Mucosa of stomach (tissue), 1 donor: Measurements from ENCODE around the gene VPS8.
"Not testable (repeated sequence)": the region's sequence is repeated elsewhere in the genome, so short reads cannot be mapped to it uniquely, and the experiment has no call there.

ENCODE experiments used
- H3K27me3 ChIP-seq: one replicate; pipeline ENCODE4 v1.7.0; 2013; ENCODE audit warnings: mild to moderate bottlenecking, low read length; ENCODE audit not compliant: control insufficient read depth, insufficient read depth
- H3K36me3 ChIP-seq: one replicate; pipeline ENCODE4 v1.7.0; 2013; ENCODE audit warnings: low read length; ENCODE audit not compliant: control insufficient read depth, insufficient read depth
- H3K4me1 ChIP-seq: one replicate; pipeline ENCODE4 v1.7.0; 2013; ENCODE audit warnings: mild to moderate bottlenecking, low read length; ENCODE audit not compliant: control insufficient read depth, insufficient read depth
- H3K4me3 ChIP-seq: one replicate; pipeline ENCODE4 v1.7.0; 2013; ENCODE audit warnings: low read length
- H3K9ac ChIP-seq: one replicate; pipeline ENCODE4 v1.7.0; 2013; ENCODE audit warnings: mild to moderate bottlenecking, low read length, moderate library complexity
- H3K9me3 ChIP-seq: one replicate; pipeline ENCODE4 v1.7.0; 2013; ENCODE audit warnings: mild to moderate bottlenecking, low read length, moderate library complexity; ENCODE audit not compliant: control insufficient read depth
- donor health status: Pancreatic carcinoma.

The VPS8 gene

DNA sequence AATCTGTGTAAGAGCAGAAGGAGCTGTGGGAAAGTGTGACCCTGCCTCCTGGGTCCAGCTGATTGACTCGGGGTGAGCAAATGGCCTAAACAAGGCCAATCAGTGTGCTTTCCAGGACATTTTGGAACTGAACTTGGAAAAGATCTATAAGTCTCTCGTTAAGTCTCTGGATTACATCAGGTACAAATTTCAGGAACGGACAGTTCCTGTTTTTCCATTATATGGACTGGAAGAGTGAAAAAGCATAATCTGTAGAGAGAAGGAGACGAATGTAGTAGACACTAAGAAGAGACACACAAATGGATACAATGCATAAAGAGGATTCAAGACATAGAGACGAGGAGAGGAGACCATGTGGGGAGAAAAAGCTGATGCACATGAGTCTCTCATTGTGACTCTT is 173.6 kb downstream of the VPS8 start:
- Histone ChIP-seq H3K9ac (no peak overlapping the region), H3K36me3 (no peaks in the 10 kb centered on the region), H3K9me3 (no peaks in the 10 kb centered on the region), H3K4me1 (no peaks in the 10 kb centered on the region), H3K27me3 (no peaks in the 10 kb centered on the region), H3K4me3 (no peak overlapping the region)

DNA sequence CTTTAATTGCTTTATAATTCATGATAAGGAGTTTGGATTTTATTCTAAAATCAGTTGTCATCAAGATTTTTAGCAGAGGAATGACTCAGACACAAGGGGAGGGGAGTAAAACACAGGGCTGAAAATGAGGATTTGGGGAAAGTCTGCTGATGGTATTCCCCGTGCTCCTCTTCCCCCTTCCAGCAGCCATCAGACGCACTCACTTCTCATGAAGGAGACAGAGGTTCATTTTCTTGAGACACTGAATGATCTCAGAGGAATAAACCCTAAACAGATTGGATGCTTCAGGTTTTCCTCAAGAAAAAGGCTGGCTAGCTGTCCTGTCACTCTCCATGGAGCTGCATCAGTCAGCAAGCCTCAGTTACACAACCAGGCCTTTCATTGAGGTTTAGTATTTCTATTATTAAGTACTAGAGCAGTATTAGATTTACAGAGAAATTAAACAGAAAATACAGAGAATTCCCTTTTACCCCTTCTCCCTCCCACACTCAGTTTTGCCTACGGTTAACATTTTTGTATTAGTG is 174.5 kb downstream of the VPS8 start:
- Histone ChIP-seq H3K4me3 (no peak overlapping the region), H3K27me3 (no peaks in the 10 kb centered on the region), H3K4me1 (no peaks in the 10 kb centered on the region), H3K36me3 (no peaks in the 10 kb centered on the region), H3K9me3 (no peaks in the 10 kb centered on the region), H3K9ac (no peak overlapping the region)

DNA sequence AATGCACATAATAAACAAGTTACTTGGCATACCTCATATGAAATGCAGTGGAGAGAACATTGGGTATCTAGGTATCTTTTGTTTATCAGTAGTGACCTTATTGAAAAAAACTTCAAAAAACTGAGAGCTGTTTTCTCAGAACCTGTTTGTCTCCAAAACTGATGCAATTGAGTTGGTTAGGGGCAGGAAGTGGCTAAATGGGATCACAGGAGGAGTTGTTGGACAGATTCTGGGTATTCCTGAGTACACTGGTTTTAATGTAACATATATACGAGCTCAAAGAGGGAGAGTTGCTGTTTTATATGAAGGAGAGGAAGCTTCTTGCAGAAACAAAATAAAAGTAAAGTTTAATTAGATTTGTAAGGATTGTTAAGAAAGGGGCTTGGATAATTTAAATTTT is 181.4 kb downstream of the VPS8 start:
- H3K27me3 ChIP-seq, result no peaks in the 10 kb centered on the region
- no peak overlapping the region for H3K9ac ChIP-seq
- no peaks in the 10 kb centered on the region for H3K9me3 ChIP-seq
- no peak overlapping the region for H3K4me3 ChIP-seq
- peaks cover 14% of the 10 kb centered on the region for H3K36me3 ChIP-seq
- H3K4me1 ChIP-seq, result no peaks in the 10 kb centered on the region

DNA sequence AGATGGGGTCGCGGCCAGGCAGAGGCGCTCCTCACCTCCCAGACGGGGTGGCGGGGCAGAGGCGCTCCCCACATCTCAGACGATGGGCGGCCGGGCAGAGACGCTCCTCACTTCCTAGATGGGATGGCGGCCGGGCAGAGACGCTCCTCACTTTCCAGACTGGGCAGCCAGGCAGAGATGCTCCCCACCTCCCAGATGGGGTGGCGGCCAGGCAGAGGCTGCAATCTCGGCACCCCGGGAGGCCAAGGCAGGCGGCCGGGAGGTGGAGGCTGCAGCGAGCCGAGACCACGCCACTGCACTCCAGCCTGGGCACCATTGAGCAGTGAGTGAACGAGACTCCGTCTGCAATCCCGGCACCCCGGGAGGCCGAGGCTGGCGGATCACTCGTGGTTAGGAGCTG is 191.9 kb downstream of the VPS8 start:
- not testable (repeated sequence) for H3K27me3 ChIP-seq, H3K9ac ChIP-seq, H3K9me3 ChIP-seq, H3K4me1 ChIP-seq, H3K36me3 ChIP-seq, H3K4me3 ChIP-seq

DNA sequence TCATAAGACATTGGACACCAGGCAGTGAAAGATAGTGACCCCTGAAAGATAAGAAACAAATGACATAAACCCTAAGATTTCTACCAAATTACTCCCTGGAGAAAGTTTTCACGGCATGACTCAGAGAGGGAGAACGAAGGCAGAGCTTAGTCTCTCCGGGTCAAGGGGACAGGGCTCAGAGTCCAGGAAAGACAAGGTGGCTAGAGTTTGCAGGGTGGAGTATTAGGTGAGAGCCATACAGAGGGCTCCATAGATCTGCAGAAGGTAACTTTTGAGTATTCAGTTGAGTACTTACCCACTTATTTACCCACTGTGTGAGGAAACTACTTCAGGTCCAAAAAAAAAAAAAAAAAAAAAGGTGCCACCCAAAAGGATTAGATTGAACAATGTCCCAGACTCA is 197.7 kb downstream of the VPS8 start:
- Histone ChIP-seq H3K4me3 (no peak overlapping the region), H3K9me3 (no peaks in the 10 kb centered on the region), H3K9ac (no peak overlapping the region), H3K36me3 (no peaks in the 10 kb centered on the region), H3K27me3 (no peaks in the 10 kb centered on the region), H3K4me1 (no peaks in the 10 kb centered on the region)

DNA sequence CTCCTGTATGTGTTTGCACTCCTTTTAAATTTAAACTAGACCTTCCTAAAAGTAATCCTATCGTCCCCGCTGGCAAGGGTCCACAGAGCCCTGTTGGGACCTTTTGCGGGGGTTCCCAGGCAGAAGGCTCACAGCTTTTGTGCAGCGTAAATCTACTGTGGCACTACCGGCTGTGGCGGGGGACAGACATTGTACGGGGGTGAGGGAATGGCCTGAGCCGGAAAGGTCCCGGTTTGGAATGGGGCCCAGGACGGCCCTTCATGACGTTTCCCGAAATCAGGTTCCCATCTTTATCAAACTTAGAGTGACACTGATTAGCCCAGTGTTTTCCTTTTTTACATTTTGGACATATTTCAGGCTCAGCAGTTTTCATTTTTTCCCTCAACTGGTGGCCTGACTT is 205.6 kb downstream of the VPS8 start:
- not testable (repeated sequence) for H3K4me1 ChIP-seq, H3K9ac ChIP-seq, H3K4me3 ChIP-seq, H3K9me3 ChIP-seq, H3K36me3 ChIP-seq, H3K27me3 ChIP-seq

DNA sequence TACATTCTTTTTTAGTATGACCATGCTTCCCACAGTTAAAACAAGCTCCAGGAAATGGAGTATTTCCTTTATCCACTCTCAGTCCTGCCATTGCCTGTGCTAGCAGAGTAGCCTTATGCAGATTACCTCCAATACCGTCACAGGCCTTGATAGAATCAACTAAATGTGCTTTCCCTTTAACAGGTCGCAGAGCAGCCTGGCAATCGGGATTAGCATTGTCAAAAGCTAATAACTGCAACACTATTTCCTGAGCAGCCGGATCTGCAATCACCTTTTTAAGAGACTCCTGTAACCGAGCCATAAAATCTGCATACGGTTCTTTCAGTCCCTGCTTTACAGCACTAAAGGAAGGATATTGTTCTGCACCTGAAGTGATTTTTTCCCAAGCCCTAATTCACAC is 206.0 kb downstream of the VPS8 start:
- not testable (repeated sequence) for H3K27me3 ChIP-seq, H3K36me3 ChIP-seq, H3K4me1 ChIP-seq

DNA sequence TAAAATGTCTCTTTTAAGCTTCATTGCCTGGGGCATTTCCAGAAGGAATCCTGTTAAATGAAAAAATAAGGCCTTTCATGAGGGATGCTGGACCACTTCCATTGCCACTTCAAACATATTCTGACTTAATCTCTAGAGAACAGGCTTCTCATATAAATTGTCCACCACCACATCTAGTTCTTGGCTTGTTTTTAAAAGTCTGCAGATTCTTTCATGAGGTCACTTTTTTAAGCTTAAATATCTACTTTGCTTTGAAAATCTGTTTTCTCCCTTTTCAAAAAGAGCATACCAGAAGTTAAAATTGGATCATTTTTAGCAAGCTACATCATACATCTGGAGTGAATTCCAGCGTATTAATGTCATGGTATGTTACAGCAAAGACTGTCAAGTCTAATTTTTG is 209.3 kb downstream of the VPS8 start:
- Histone ChIP-seq H3K4me3 (no peak overlapping the region), H3K9me3 (no peaks in the 10 kb centered on the region), H3K4me1 (no peaks in the 10 kb centered on the region), H3K36me3 (no peaks in the 10 kb centered on the region), H3K27me3 (no peaks in the 10 kb centered on the region), H3K9ac (no peak overlapping the region)

More for the DNA sequence above, 206.0 kb downstream of the VPS8 start:
- H3K9ac ChIP-seq, H3K9me3 ChIP-seq, H3K4me3 ChIP-seq: not testable (repeated sequence)

DNA sequence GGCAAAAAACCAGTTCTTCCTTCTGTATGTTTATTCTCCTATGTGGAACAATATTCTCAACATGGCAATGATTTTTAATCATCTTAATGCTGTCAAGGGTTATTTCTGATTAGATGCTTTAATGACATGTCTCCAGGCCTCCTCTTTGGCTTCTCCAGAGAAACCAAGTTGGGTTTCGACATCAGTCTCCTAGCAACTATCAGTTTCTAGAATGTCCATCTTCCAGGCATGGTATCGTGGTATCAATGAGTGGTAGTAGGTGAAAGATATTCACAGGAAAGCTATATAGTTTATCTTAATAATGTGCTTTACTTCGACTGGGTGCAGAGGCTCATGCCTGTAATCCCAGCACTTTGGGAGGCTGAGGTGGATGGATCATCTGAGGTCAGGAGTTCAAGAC is 212.4 kb downstream of the VPS8 start:
- H3K27me3 ChIP-seq, result no peaks in the 10 kb centered on the region
- no peak overlapping the region for H3K9ac ChIP-seq
- H3K36me3 ChIP-seq, result no peaks in the 10 kb centered on the region
- no peak overlapping the region for H3K4me3 ChIP-seq
- no peaks in the 10 kb centered on the region for H3K9me3 ChIP-seq
- no peaks in the 10 kb centered on the region for H3K4me1 ChIP-seq

DNA sequence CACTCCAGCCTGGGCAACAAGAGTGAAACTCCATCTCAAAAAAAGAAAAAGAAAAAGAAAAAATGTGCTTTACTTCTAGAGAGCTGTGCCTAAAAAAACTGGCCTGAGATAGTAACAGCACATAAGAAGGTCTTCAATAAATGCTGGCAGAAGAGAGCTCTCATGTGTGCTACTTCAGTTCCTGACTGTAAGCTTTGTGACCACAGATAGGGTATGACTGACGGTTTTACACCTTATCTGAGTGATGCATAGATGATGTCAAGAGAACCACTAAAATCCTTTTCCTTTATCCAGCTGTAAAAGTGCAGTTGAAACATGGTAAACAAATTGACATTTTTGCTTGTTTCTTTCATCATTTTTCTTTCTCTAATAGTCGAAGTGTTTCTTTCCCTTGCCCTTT is 213.0 kb downstream of the VPS8 start:
- no peak overlapping the region for H3K4me3 ChIP-seq
- no peaks in the 10 kb centered on the region for H3K27me3 ChIP-seq
- no peaks in the 10 kb centered on the region for H3K9me3 ChIP-seq
- H3K36me3 ChIP-seq, result no peaks in the 10 kb centered on the region
- no peak overlapping the region for H3K9ac ChIP-seq
- H3K4me1 ChIP-seq, result no peaks in the 10 kb centered on the region

DNA sequence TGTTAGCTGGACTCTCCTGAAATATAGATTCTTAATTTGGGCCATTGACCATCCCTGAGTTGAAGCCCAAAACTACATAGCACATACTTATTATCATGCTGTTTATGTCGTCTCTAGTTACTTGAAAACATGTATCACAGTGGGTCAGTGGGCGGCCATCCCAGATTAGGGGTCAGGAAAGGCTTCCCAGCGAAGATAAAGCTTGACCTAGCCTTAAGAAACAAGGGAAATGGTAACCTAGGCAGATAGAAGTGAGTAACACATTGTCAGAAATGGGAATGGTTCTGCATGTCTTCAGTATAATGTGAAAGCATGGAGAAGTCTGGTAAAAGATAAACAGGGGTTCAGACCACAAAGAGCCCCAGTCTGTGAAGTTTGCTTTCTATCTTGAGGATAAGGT is 216.2 kb downstream of the VPS8 start:
- Histone ChIP-seq H3K9ac (no peak overlapping the region), H3K36me3 (no peaks in the 10 kb centered on the region), H3K27me3 (no peaks in the 10 kb centered on the region), H3K9me3 (no peaks in the 10 kb centered on the region), H3K4me1 (no peaks in the 10 kb centered on the region), H3K4me3 (no peak overlapping the region)

DNA sequence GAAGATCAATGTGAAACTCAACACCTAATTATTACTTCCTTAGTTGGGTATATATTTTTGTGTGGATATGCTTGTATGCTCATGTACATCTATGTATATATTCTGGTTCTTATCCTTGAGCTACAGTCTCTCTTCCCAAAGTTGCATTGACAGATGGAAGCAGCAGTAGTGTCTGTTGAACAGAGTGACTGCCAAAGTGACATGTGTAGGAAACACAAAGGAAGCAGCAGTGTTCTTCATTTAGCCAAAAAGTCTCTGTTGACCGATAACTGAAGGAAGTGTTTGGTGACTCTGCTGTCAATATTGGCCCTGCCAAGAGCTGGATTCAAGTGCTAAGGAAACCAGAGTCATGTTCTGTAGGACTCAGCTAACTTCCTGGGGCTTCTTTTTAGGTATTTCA is 217.1 kb downstream of the VPS8 start:
- Histone ChIP-seq H3K4me1 (no peaks in the 10 kb centered on the region), H3K36me3 (no peaks in the 10 kb centered on the region), H3K27me3 (no peaks in the 10 kb centered on the region), H3K4me3 (no peak overlapping the region), H3K9ac (no peak overlapping the region), H3K9me3 (no peaks in the 10 kb centered on the region)

DNA sequence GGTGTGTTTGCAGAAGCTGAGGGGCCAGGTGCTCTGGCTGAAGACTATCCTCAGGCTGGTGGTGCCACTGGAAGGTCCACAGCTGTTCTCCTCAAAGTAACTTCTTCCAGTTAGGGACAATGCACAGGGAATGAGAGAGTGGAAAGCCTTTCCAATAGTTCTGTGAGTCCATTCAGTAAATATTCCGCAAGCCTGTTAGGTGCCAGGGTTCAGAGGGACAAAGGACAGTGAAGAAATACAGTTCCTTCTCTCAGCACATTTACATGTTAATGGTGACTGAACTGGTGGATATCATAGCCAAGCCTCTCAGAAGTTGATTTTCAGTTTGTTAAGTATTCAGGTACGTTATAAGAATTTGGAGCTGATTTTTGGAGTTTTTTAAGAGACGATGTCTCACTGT is 218.4 kb downstream of the VPS8 start:
- no peaks in the 10 kb centered on the region for H3K27me3 ChIP-seq
- H3K4me3 ChIP-seq, result no peak overlapping the region
- H3K36me3 ChIP-seq, result no peaks in the 10 kb centered on the region
- no peaks in the 10 kb centered on the region for H3K4me1 ChIP-seq
- H3K9ac ChIP-seq, result no peak overlapping the region
- H3K9me3 ChIP-seq, result no peaks in the 10 kb centered on the region
